Hepatocyte (in vitro differentiated cells): ENCODE results near the gene ECSCR. TPM values are rescaled to one million over a fixed set of nuclear protein-coding genes. Genes with fewer than 3 reads are reported as not detected.

ENCODE experiments used
- DNase-seq: peaks from one replicate; pipeline ENCODE4 v3.0.0-alpha.2; 2016; ENCODE audit warnings: low spot score
- H2AFZ ChIP-seq: fragments of 200-600 bp; sonication (generic); 2 replicates; pipeline ENCODE4 v1.6.0; 2016; ENCODE audit warnings: antibody characterized with exemption, mild to moderate bottlenecking
- H3K27ac ChIP-seq: fragments of 200-600 bp; sonication (generic); 2 replicates; pipeline ENCODE4 v1.5.1; 2016; ENCODE audit warnings: mild to moderate bottlenecking
- H3K27me3 ChIP-seq: fragments of 200-600 bp; sonication (generic); 2 replicates; pipeline ENCODE4 v1.6.1; 2016
- H3K36me3 ChIP-seq: fragments of 200-600 bp; sonication (generic); replicated peaks from 2 replicates; pipeline ENCODE4 v1.5.1; 2016; ENCODE audit warnings: low read depth; ENCODE audit not compliant: insufficient read depth
- H3K4me1 ChIP-seq: fragments of 200-600 bp; sonication (generic); 2 replicates; pipeline ENCODE4 v1.5.1; 2016; ENCODE audit warnings: mild to moderate bottlenecking, moderate library complexity; ENCODE audit not compliant: insufficient read depth
- H3K4me2 ChIP-seq: fragments of 200-600 bp; sonication (generic); 2 replicates; pipeline ENCODE4 v1.6.0; 2016
- H3K4me3 ChIP-seq: fragments of 200-600 bp; sonication (generic); 2 replicates; pipeline ENCODE4 v1.5.1; 2016; ENCODE audit warnings: mild to moderate bottlenecking
- H3K79me2 ChIP-seq: fragments of 200-600 bp; sonication (generic); 2 replicates; pipeline ENCODE4 v1.6.0; 2017; ENCODE audit warnings: mild to moderate bottlenecking
- H3K9me2 ChIP-seq: fragments of 200-600 bp; sonication (generic); replicated peaks from 2 replicates; pipeline ENCODE4 v1.6.0; 2017; ENCODE audit warnings: mild to moderate bottlenecking; ENCODE audit not compliant: insufficient read depth
- H3K9me3 ChIP-seq: fragments of 200-600 bp; sonication (generic); 2 replicates; pipeline ENCODE4 v1.5.1; 2016; ENCODE audit warnings: low read depth, mild to moderate bottlenecking
- H4K20me1 ChIP-seq: fragments of 200-600 bp; sonication (generic); 2 replicates; pipeline ENCODE4 v1.6.0; 2016; ENCODE audit warnings: mild to moderate bottlenecking; ENCODE audit not compliant: insufficient read depth, poor library complexity, severe bottlenecking
- EZH2 ChIP-seq: fragments of 200-600 bp; sonication (generic); IDR thresholded peaks from 2 replicates; pipeline ENCODE4 v1.6.1; 2016; ENCODE audit warnings: antibody characterized with exemption, mild to moderate bottlenecking, borderline replicate concordance
- EZH2phosphoT487 ChIP-seq: fragments of 200-600 bp; sonication (generic); IDR thresholded peaks from one replicate; pipeline ENCODE4 v1.6.1; 2018; ENCODE audit warnings: antibody characterized with exemption, mild to moderate bottlenecking, low read depth, moderate library complexity; ENCODE audit not compliant: unreplicated experiment, severe bottlenecking
- WGBS: methylation state at CpG from one replicate; pipeline ENCODE4 v1.1.6; 2016; ENCODE audit warnings: low lambda C conversion rate; ENCODE audit errors: missing lambda C conversion rate; 5-methylcytosine and 5-hydroxymethylcytosine counted together
- polyA plus RNA-seq: library from polyadenylated mRNA; unstranded; fragments of >200 nt; fragmentation: Nextera tagmentation; extraction: Ambion mirVana; gene quantifications from 2 replicates; pipeline ENCODE4 v1.2.1, GENCODE V29; 2016
- total RNA-seq: library from RNA; depleted of rRNA; stranded (reverse); fragments of >200 nt; gene quantifications from 2 replicates; pipeline ENCODE4 v1.2.3, GENCODE V29; 2014
- TF ChIP-seq, protein P1 (sequence below): fragments of 200-600 bp; sonication (generic); IDR thresholded peaks from 2 replicates; pipeline ENCODE4 v1.5.1; 2016; ENCODE audit warnings: antibody characterized with exemption, mild to moderate bottlenecking; ENCODE audit not compliant: poor library complexity

The ECSCR gene
- total and polyA plus RNA-seq, 2 experiments from 2014 or later: 0.27 to 0.42 TPM

DNA sequence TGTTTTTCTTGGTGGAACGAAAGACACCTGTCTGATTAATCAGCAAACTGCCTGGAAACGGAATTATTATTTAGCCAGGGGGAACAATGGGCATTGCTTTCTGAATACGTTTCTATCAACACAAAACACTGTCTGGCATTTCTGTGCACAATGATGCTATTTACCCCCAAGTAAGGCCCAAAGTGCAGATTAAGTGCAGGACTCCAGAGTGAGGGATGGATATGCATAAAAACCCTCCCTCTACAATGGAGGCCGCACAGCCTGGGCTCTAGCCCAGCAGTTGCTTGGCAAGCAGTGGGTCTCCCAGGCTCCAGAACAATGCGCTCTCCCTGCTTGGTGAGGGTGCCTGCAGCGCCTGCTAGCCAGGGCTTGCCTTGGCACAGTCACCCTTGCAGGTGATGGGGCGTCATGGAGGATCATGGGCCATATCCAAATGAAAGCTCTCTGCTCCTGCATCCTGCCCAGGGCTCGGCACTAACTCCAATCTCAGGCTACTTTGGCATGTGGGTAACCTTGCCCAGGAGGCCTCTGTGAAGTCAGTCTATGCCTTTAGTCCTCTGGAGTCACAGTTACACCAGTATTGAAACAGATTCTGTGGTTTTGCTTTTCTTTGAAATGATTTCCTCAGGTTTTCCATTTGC, 47.2 kb downstream of the ECSCR start:
- no peaks in the 10 kb centered on the region for H3K9me2 ChIP-seq
- H3K36me3 ChIP-seq: no peaks in the 10 kb centered on the region
- peaks cover 21% of the 10 kb centered on the region for H3K4me1 ChIP-seq
- no peak overlapping the region for H3K27ac ChIP-seq
- no peaks in the 10 kb centered on the region for H3K27me3 ChIP-seq
- no peaks in the 10 kb centered on the region for H3K79me2 ChIP-seq
- WGBS: 91% methylated on average over 8 of the region's 8 CpGs
- H4K20me1 ChIP-seq: no peaks in the 10 kb centered on the region
- no peak overlapping the region for H3K4me2 ChIP-seq
- no peak overlapping the region for H3K4me3 ChIP-seq
- no peak for DNase-seq
- no peak overlapping the region for H2AFZ ChIP-seq
- TF ChIP-seq EZH2phosphoT487: no peak
- TF ChIP-seq EZH2: no peak
- TF ChIP-seq, protein P1, sequence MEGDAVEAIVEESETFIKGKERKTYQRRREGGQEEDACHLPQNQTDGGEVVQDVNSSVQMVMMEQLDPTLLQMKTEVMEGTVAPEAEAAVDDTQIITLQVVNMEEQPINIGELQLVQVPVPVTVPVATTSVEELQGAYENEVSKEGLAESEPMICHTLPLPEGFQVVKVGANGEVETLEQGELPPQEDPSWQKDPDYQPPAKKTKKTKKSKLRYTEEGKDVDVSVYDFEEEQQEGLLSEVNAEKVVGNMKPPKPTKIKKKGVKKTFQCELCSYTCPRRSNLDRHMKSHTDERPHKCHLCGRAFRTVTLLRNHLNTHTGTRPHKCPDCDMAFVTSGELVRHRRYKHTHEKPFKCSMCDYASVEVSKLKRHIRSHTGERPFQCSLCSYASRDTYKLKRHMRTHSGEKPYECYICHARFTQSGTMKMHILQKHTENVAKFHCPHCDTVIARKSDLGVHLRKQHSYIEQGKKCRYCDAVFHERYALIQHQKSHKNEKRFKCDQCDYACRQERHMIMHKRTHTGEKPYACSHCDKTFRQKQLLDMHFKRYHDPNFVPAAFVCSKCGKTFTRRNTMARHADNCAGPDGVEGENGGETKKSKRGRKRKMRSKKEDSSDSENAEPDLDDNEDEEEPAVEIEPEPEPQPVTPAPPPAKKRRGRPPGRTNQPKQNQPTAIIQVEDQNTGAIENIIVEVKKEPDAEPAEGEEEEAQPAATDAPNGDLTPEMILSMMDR: no peak
- H3K9me3 ChIP-seq: no peaks in the 10 kb centered on the region

DNA sequence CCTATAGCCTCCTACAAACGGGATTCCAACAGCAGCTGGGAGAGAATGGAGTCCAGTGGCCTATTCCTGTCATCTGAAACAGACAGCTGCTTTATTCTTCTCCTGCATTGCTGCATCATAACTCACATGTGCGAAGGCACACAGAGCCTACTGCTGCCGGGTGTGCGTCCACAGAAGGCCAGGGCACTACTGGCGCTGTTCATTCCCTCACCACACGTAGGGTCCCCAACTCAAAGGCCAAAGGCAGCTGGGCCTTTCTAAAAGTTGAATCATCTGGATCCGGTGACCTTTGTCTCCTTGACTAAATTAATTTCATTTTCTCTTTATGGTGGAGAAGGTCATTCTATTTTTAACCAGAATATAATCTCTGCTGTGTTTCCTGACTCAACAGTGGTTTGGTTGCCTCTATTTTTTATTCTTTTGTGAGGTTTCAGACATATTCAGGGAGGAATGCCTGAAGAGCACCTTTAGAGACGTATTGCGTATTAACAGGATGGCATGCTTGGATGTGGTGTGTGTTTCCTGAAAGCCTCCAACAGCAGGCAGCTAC, 47.9 kb downstream of the ECSCR start:
- no peaks in the 10 kb centered on the region for H3K79me2 ChIP-seq
- H3K9me3 ChIP-seq: no peaks in the 10 kb centered on the region
- H3K36me3 ChIP-seq: no peaks in the 10 kb centered on the region
- H4K20me1 ChIP-seq: no peaks in the 10 kb centered on the region
- H3K27me3 ChIP-seq: no peaks in the 10 kb centered on the region
- WGBS: 93% methylated on average over 9 of the region's 9 CpGs
- H3K9me2 ChIP-seq: no peaks in the 10 kb centered on the region
- no peak overlapping the region for H3K27ac ChIP-seq
- no peak overlapping the region for H3K4me2 ChIP-seq
- DNase-seq: no peak
- H3K4me3 ChIP-seq: no peak overlapping the region
- TF ChIP-seq EZH2: no peak
- TF ChIP-seq, protein P1: no peak
- no peak for TF ChIP-seq EZH2phosphoT487
- H2AFZ ChIP-seq: no peak overlapping the region
- peaks cover 21% of the 10 kb centered on the region for H3K4me1 ChIP-seq

DNA sequence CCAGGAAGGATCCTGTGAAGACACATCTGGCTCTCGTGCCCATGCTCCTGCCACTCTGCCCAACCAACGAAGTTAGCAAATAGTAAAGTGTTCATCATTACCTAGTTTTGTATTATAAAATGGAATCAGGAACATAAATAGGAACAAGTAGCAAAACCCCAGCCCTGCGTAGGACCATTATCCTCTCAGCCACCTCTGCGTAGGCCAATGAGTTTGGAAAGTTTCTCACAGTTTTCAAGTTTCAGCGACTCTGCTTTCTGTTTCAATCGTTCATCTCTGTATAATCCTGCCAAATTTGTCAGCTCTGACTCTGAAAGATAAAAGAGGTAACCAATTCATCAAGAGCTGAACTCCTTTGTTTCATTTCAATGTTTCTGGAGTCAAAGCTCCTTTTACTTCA, 48.6 kb downstream of the ECSCR start:
- Histone ChIP-seq H3K9me3 (no peaks in the 10 kb centered on the region), H3K9me2 (no peaks in the 10 kb centered on the region), H3K4me2 (no peak overlapping the region), H3K4me1 (peaks cover 15% of the 10 kb centered on the region), H4K20me1 (no peaks in the 10 kb centered on the region), H3K27me3 (no peaks in the 10 kb centered on the region), H3K79me2 (no peaks in the 10 kb centered on the region), H2AFZ (no peak overlapping the region), H3K27ac (no peak overlapping the region), H3K36me3 (no peaks in the 10 kb centered on the region), H3K4me3 (no peak overlapping the region)
- TF ChIP-seq EZH2phosphoT487 (no peak), EZH2 (no peak)
- TF ChIP-seq, protein P1: no peak
- WGBS: 97% methylated on average over 6 of the region's 6 CpGs
- DNase-seq: no peak
